ENCODE data around the gene NUDT12. TPM values are rescaled to one million over a fixed set of nuclear protein-coding genes. Genes with fewer than 3 reads are reported as not detected.

NUDT12 gene
- total RNA-seq, 2 experiments from 2014 or later = 0.06 TPM; not detected in 1

DNA sequence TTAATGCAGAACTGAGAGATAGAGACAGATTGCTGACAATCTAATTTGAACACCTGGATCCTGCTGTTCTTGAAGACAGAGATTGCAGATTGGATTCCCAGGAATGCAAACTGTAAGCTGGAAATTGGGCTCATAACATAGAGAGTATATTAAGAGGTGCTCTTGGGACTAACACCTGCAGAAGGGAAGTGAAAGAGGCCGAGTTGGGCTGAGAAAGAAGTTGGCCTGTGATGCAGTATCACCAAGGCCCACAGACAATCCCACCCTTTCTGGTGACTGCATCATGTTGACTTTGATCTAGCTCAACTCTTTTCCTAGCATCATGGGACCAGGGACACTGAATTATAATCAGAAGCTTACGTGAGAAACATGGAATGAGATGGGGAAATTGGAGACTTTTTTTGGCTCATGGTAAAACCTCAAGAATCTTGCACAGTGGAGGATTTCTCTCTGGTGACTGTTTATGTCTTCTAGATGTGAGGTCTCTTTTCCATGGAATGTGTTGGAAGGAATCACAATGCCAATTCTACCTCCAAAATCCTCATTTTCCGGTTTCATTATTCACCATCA is 36.5 kb upstream of the NUDT12 start:
- ChIA-PET CTCF (ENCODE audit: unreplicated experiment) (no interaction called here), POLR2A (interaction anchor here (0.7 kb wide), 1 partner anchor 36 kb away, joined by 3 read pairs; no protein-coding TSS in a partner anchor)
- no peaks in the 10 kb centered on the region for H3K36me3 ChIP-seq (ENCODE audit: insufficient read depth, low read length)
- no peaks in the 10 kb centered on the region for H3K9me2 ChIP-seq (ENCODE audit: insufficient read depth, low read length)
- H3K4me3 ChIP-seq (ENCODE audit: low read depth, low read length, poor library complexity, severe bottlenecking) = no peak overlapping the region
- no peak overlapping the region for H2AFZ ChIP-seq (ENCODE audit: low read length)
- H3K27ac ChIP-seq (ENCODE audit: low read depth, low read length, poor library complexity, severe bottlenecking) = no peak overlapping the region
- H3K79me2 ChIP-seq (ENCODE audit: insufficient read depth, low read depth, low read length) = no peaks in the 10 kb centered on the region
- no peaks in the 10 kb centered on the region for H4K20me1 ChIP-seq (ENCODE audit: insufficient read depth, low read length)
- intact Hi-C loops (cut with micrococcal nuclease; ENCODE audit: unreplicated experiment) = no loop called here
- TF ChIP-seq EZH2phosphoT487 (IDR thresholded peaks at IDR 0.05; ENCODE audit: borderline replicate concordance, low read depth, low read length) = no peak
- TF ChIP-seq, protein P1, sequence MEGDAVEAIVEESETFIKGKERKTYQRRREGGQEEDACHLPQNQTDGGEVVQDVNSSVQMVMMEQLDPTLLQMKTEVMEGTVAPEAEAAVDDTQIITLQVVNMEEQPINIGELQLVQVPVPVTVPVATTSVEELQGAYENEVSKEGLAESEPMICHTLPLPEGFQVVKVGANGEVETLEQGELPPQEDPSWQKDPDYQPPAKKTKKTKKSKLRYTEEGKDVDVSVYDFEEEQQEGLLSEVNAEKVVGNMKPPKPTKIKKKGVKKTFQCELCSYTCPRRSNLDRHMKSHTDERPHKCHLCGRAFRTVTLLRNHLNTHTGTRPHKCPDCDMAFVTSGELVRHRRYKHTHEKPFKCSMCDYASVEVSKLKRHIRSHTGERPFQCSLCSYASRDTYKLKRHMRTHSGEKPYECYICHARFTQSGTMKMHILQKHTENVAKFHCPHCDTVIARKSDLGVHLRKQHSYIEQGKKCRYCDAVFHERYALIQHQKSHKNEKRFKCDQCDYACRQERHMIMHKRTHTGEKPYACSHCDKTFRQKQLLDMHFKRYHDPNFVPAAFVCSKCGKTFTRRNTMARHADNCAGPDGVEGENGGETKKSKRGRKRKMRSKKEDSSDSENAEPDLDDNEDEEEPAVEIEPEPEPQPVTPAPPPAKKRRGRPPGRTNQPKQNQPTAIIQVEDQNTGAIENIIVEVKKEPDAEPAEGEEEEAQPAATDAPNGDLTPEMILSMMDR (conservative IDR thresholded peaks at IDR 0.05; ENCODE audit: low read length) = no peak
- DNase-seq (ENCODE audit: low spot score) = no peak
- no peaks in the 10 kb centered on the region for H3K4me1 ChIP-seq (ENCODE audit: insufficient read depth, low read length, poor library complexity, severe bottlenecking)
- no TSS peak for BruUV-seq (replicated peaks)
- no peaks in the 10 kb centered on the region for H3K9me3 ChIP-seq (ENCODE audit: low read length)
- H3K4me2 ChIP-seq (ENCODE audit: low read length) = no peak overlapping the region

DNA sequence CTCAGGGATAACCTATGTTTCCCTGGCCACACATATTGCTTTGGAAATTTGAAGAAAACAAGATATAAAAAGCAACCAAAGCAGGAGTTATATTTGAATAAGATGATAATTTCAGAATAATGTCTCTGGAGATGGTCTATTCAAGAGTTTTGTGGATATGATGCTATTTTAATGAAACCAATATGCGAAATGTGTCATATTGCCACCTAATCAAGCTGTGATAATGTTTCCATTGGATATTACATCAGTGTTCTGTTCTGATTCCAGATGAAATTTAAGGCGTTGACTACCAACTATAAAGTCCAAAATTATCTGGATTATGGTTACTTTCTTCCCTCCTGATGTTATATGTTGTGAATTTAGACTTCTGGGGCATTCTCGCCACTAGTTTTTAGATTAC is 27.6 kb upstream of the NUDT12 start:
- Histone ChIP-seq H3K4me1 (ENCODE audit: insufficient read depth, low read length, poor library complexity, severe bottlenecking) (no peaks in the 10 kb centered on the region), H3K4me2 (ENCODE audit: low read length) (no peak overlapping the region), H4K20me1 (ENCODE audit: insufficient read depth, low read length) (no peaks in the 10 kb centered on the region), H3K4me3 (ENCODE audit: low read depth, low read length, poor library complexity, severe bottlenecking) (no peak overlapping the region), H2AFZ (ENCODE audit: low read length) (no peak overlapping the region), H3K9me3 (ENCODE audit: low read length) (no peaks in the 10 kb centered on the region), H3K36me3 (ENCODE audit: insufficient read depth, low read length) (no peaks in the 10 kb centered on the region), H3K79me2 (ENCODE audit: insufficient read depth, low read depth, low read length) (no peaks in the 10 kb centered on the region), H3K27ac (ENCODE audit: low read depth, low read length, poor library complexity, severe bottlenecking) (no peak overlapping the region), H3K9me2 (ENCODE audit: insufficient read depth, low read length) (no peaks in the 10 kb centered on the region)
- BruUV-seq (replicated peaks) = no TSS peak
- DNase-seq (ENCODE audit: low spot score) = no peak
- intact Hi-C loops (cut with micrococcal nuclease; ENCODE audit: unreplicated experiment) = no loop called here
- ChIA-PET POLR2A (interaction anchor here (1.2 kb wide), 1 partner anchor 20 kb away, joined by 6 read pairs; no protein-coding TSS in a partner anchor), CTCF (ENCODE audit: unreplicated experiment) (no interaction called here)
- TF ChIP-seq, protein P1 (conservative IDR thresholded peaks at IDR 0.05; ENCODE audit: low read length) = no peak
- TF ChIP-seq EZH2phosphoT487 (IDR thresholded peaks at IDR 0.05; ENCODE audit: borderline replicate concordance, low read depth, low read length) = no peak

DNA sequence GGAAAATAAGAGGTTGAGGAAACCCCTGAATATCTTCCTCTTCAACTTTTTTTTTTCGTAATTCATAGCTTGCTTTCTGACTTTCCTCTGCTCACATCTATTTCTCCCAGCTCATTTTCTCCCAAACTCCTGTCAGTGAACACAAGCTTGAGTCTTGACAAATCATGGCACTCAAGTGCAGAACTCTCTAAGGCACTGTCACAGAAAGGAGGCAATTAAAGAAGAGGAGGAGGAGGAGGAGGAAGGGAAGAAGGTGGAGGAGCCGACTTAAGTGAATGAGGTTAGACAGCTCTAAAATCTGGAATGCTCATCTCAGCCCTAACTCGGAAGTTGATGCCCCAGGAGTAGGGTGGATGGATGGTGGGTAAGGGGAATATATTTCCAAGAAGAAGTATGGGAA is 27.2 kb upstream of the NUDT12 start:
- H3K79me2 ChIP-seq (ENCODE audit: insufficient read depth, low read depth, low read length) = no peaks in the 10 kb centered on the region
- no peaks in the 10 kb centered on the region for H3K9me3 ChIP-seq (ENCODE audit: low read length)
- H4K20me1 ChIP-seq (ENCODE audit: insufficient read depth, low read length) = no peaks in the 10 kb centered on the region
- no peak overlapping the region for H2AFZ ChIP-seq (ENCODE audit: low read length)
- intact Hi-C loops (cut with micrococcal nuclease; ENCODE audit: unreplicated experiment) = no loop called here
- ChIA-PET POLR2A (interaction anchor here (1.2 kb wide), 1 partner anchor 19 kb away, joined by 6 read pairs; no protein-coding TSS in a partner anchor), CTCF (ENCODE audit: unreplicated experiment) (no interaction called here)
- no peak for TF ChIP-seq EZH2phosphoT487 (IDR thresholded peaks at IDR 0.05; ENCODE audit: borderline replicate concordance, low read depth, low read length)
- TF ChIP-seq, protein P1 (conservative IDR thresholded peaks at IDR 0.05; ENCODE audit: low read length) = no peak
- H3K27ac ChIP-seq (ENCODE audit: low read depth, low read length, poor library complexity, severe bottlenecking) = no peak overlapping the region
- no peaks in the 10 kb centered on the region for H3K36me3 ChIP-seq (ENCODE audit: insufficient read depth, low read length)
- no peak overlapping the region for H3K4me2 ChIP-seq (ENCODE audit: low read length)
- no peaks in the 10 kb centered on the region for H3K4me1 ChIP-seq (ENCODE audit: insufficient read depth, low read length, poor library complexity, severe bottlenecking)
- H3K4me3 ChIP-seq (ENCODE audit: low read depth, low read length, poor library complexity, severe bottlenecking) = no peak overlapping the region
- H3K9me2 ChIP-seq (ENCODE audit: insufficient read depth, low read length) = no peaks in the 10 kb centered on the region
- no peak for DNase-seq (ENCODE audit: low spot score)
- BruUV-seq (replicated peaks) = no TSS peak
